H7 (cell line): ENCODE data around the gene ADCY9. TPM values are rescaled to one million over a fixed set of nuclear protein-coding genes. Genes with fewer than 3 reads are reported as not detected.

Experiments
- DNase-seq: peaks from one replicate; pipeline ENCODE4 v3.0.0; 2012
- H3K27me3 ChIP-seq: 2 replicates; pipeline ENCODE4 v1.6.0; 2011; ENCODE audit warnings: mild to moderate bottlenecking, low read length; ENCODE audit not compliant: control insufficient read depth, insufficient read depth
- H3K36me3 ChIP-seq: replicated peaks from 2 replicates; pipeline ENCODE4 v1.5.1; 2011; ENCODE audit warnings: low read length; ENCODE audit not compliant: control insufficient read depth, insufficient read depth
- H3K4me3 ChIP-seq: 2 replicates; pipeline ENCODE4 v1.5.1; 2011; ENCODE audit warnings: low read depth, mild to moderate bottlenecking, control low read depth, low read length, moderate library complexity; ENCODE audit not compliant: insufficient read depth
- total RNA-seq: library from RNA; depleted of rRNA; stranded (reverse); fragments of >200 nt; shearing (Covaris generic); gene quantifications from 2 replicates; pipeline ENCODE4 v1.2.3, GENCODE V29; 2014

The ADCY9 gene
- total RNA-seq, 1 experiment from 2014 or later = 6.0 TPM

- H3K4me3 ChIP-seq = no peak overlapping the region
- no peak for DNase-seq
- peaks cover 11% of the 10 kb centered on the region for H3K27me3 ChIP-seq
- H3K36me3 ChIP-seq = no peaks in the 10 kb centered on the region
Observed at GRCh38 chr16:4137438-4137837, 21.2 kb upstream of the ADCY9 start.

- DNase-seq = peak; percentile 60
- H3K27me3 ChIP-seq = peaks cover 16% of the 10 kb centered on the region
- no peaks in the 10 kb centered on the region for H3K36me3 ChIP-seq
- H3K4me3 ChIP-seq = no peak overlapping the region
Observed at GRCh38 chr16:4136229-4136813, 20.1 kb upstream of the ADCY9 start.

- DNase-seq = no peak
- peaks cover 16% of the 10 kb centered on the region for H3K27me3 ChIP-seq
- H3K36me3 ChIP-seq = no peaks in the 10 kb centered on the region
- H3K4me3 ChIP-seq = no peak overlapping the region
Observed at GRCh38 chr16:4135537-4135936, 19.3 kb upstream of the ADCY9 start.

- peak; percentile 59 for DNase-seq
- Histone ChIP-seq H3K4me3 (no peak overlapping the region), H3K36me3 (no peaks in the 10 kb centered on the region), H3K27me3 (peaks cover 17% of the 10 kb centered on the region)
Observed at GRCh38 chr16:4133897-4134372, 17.7 kb upstream of the ADCY9 start.

- peaks cover 17% of the 10 kb centered on the region for H3K27me3 ChIP-seq
- DNase-seq = peak; percentile 53
- no peak overlapping the region for H3K4me3 ChIP-seq
- no peaks in the 10 kb centered on the region for H3K36me3 ChIP-seq
Observed at GRCh38 chr16:4131621-4132020, 15.4 kb upstream of the ADCY9 start.

- Histone ChIP-seq H3K36me3 (no peaks in the 10 kb centered on the region), H3K27me3 (no peaks in the 10 kb centered on the region; the same call in none of the 2 replicates), H3K4me3 (no peak overlapping the region)
- no peak for DNase-seq
Observed at GRCh38 chr16:4124535-4125294, 8.5 kb upstream of the ADCY9 start.

GRCh38 chr16:4123616-4124300 lies 7.5 kb upstream of the ADCY9 start:
- Histone ChIP-seq H3K27me3 (no peaks in the 10 kb centered on the region; the same call in none of the 2 replicates), H3K36me3 (no peaks in the 10 kb centered on the region), H3K4me3 (no peak overlapping the region)
- DNase-seq = no peak

- H3K27me3 ChIP-seq = peaks cover 9% of the 10 kb centered on the region
- no peak overlapping the region for H3K4me3 ChIP-seq
- no peak for DNase-seq
- H3K36me3 ChIP-seq = no peaks in the 10 kb centered on the region
Observed at GRCh38 chr16:4120176-4120575, 3.9 kb upstream of the ADCY9 start.

- DNase-seq = no peak
- H3K27me3 ChIP-seq = peaks cover 19% of the 10 kb centered on the region
- H3K4me3 ChIP-seq = no peak overlapping the region
- no peaks in the 10 kb centered on the region for H3K36me3 ChIP-seq
Observed at GRCh38 chr16:4117250-4117578, 972 bp upstream of the ADCY9 start.

- no peaks in the 10 kb centered on the region for H3K36me3 ChIP-seq
- DNase-seq = no peak
- H3K4me3 ChIP-seq = peak overlapping the region; percentile 64
- peaks cover 19% of the 10 kb centered on the region for H3K27me3 ChIP-seq
Observed at GRCh38 chr16:4115949-4116318, 308 bp downstream of the ADCY9 start.

- H3K4me3 ChIP-seq = peak overlapping the region; percentile 64
- H3K36me3 ChIP-seq = no peaks in the 10 kb centered on the region
- DNase-seq = peak; percentile 88
- H3K27me3 ChIP-seq = peaks cover 19% of the 10 kb centered on the region
Observed at GRCh38 chr16:4115209-4115948, 863 bp downstream of the ADCY9 start.

- Histone ChIP-seq H3K4me3 (peak overlapping the region; percentile 64), H3K36me3 (no peaks in the 10 kb centered on the region), H3K27me3 (peaks cover 19% of the 10 kb centered on the region)
- DNase-seq = no peak
Observed at GRCh38 chr16:4114257-4115208, 1.7 kb downstream of the ADCY9 start.

GRCh38 chr16:4113358-4114256 lies 2.6 kb downstream of the ADCY9 start:
- Histone ChIP-seq H3K36me3 (no peaks in the 10 kb centered on the region), H3K4me3 (no peak overlapping the region), H3K27me3 (peaks cover 19% of the 10 kb centered on the region)
- no peak for DNase-seq
